Measurements from ENCODE around the gene LDLRAP1. TPM values are rescaled to one million over a fixed set of nuclear protein-coding genes. Genes with fewer than 3 reads are reported as not detected.

Gene LDLRAP1
- total and polyA plus RNA-seq, 9 of the 15 experiments (the other 6 are each of a cell fraction or from before 2014, with no cell fraction given): 0.56 to 29.6 (median 16.2) TPM

GRCh38 chr1:25569597-25570396 lies 26.4 kb downstream of the LDLRAP1 start (continued):
- no peak for TF ChIP-seq UBTF (IDR thresholded peaks at IDR 0.05; ENCODE audit: borderline replicate concordance in 1 of 2, low read depth in 2 of 2, low read length in 2 of 2)
- TF ChIP-seq ETS2 (tag; IDR thresholded peaks at IDR 0.05; ENCODE audit: borderline replicate concordance, poor library complexity, severe bottlenecking): no peak
- TF ChIP-seq, protein P1, sequence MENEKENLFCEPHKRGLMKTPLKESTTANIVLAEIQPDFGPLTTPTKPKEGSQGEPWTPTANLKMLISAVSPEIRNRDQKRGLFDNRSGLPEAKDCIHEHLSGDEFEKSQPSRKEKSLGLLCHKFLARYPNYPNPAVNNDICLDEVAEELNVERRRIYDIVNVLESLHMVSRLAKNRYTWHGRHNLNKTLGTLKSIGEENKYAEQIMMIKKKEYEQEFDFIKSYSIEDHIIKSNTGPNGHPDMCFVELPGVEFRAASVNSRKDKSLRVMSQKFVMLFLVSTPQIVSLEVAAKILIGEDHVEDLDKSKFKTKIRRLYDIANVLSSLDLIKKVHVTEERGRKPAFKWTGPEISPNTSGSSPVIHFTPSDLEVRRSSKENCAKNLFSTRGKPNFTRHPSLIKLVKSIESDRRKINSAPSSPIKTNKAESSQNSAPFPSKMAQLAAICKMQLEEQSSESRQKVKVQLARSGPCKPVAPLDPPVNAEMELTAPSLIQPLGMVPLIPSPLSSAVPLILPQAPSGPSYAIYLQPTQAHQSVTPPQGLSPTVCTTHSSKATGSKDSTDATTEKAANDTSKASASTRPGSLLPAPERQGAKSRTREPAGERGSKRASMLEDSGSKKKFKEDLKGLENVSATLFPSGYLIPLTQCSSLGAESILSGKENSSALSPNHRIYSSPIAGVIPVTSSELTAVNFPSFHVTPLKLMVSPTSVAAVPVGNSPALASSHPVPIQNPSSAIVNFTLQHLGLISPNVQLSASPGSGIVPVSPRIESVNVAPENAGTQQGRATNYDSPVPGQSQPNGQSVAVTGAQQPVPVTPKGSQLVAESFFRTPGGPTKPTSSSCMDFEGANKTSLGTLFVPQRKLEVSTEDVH (IDR thresholded peaks at IDR 0.05; ENCODE audit: low read depth, partially characterized antibody): no peak
- peak; percentile 8; the same call in 1 of the 2 replicates for TF ChIP-seq ATF3 (IDR thresholded peaks at IDR 0.05)
- TF ChIP-seq ATF3 (CRISPR knock-in tag; conservative IDR thresholded peaks at IDR 0.05): no peak
- no peak for TF ChIP-seq SNAPC5 (CRISPR knock-in tag; IDR thresholded peaks at IDR 0.05)
- no peak for TF ChIP-seq ARNT (IDR thresholded peaks at IDR 0.05)
- no peak for TF ChIP-seq SRSF1 (IDR thresholded peaks at IDR 0.05; ENCODE audit: low read depth, low read length)
- no peak for TF ChIP-seq EGR1 (conservative IDR thresholded peaks at IDR 0.05)
- TF ChIP-seq SAFB (IDR thresholded peaks at IDR 0.05; ENCODE audit: borderline replicate concordance, low read depth, low read length): no peak
- no peak for TF ChIP-seq ZNF165 (CRISPR knock-in tag; IDR thresholded peaks at IDR 0.05; ENCODE audit: borderline replicate concordance)
- no peak for TF ChIP-seq MEF2D (tag; conservative IDR thresholded peaks at IDR 0.05; ENCODE audit: low read depth)
- TF ChIP-seq JUN (IDR thresholded peaks at IDR 0.05; ENCODE audit: borderline replicate concordance, low read depth, low read length): no peak
- TF ChIP-seq JUN (CRISPR knock-in tag; IDR thresholded peaks at IDR 0.05; ENCODE audit: borderline replicate concordance): no peak; the same call in 1 of the 2 replicates
- no peak for TF ChIP-seq RAD21 (CRISPR knock-in tag; conservative IDR thresholded peaks at IDR 0.05 in 1 of 2, IDR thresholded peaks at IDR 0.05 in 1 of 2)
- TF ChIP-seq SMARCC2 (IDR thresholded peaks at IDR 0.05; ENCODE audit: low read depth): 0 out of 2 replicates have a peak, but pooled peaks have one; percentile 26
- TF ChIP-seq, protein P2, sequence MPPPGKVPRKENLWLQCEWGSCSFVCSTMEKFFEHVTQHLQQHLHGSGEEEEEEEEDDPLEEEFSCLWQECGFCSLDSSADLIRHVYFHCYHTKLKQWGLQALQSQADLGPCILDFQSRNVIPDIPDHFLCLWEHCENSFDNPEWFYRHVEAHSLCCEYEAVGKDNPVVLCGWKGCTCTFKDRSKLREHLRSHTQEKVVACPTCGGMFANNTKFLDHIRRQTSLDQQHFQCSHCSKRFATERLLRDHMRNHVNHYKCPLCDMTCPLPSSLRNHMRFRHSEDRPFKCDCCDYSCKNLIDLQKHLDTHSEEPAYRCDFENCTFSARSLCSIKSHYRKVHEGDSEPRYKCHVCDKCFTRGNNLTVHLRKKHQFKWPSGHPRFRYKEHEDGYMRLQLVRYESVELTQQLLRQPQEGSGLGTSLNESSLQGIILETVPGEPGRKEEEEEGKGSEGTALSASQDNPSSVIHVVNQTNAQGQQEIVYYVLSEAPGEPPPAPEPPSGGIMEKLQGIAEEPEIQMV (tag; conservative IDR thresholded peaks at IDR 0.05; ENCODE audit: low read depth): no peak
- 0 out of 2 replicates have a peak, but pooled peaks have one; percentile 49 for TF ChIP-seq NR2C2 (CRISPR knock-in tag; IDR thresholded peaks at IDR 0.05)
- no peak for TF ChIP-seq NR2C2 (tag; IDR thresholded peaks at IDR 0.05)

All from K562 (cell line).